Common myeloid progenitor, CD34-positive (primary cell): ENCODE measurements around the gene CATSPER3.

Source experiments
- CTCF ChIA-PET: fragments of 350-600 bp; sonication (Branson Sonifier 250); formaldehyde crosslinking; loops from one replicate; lab custom pipeline; 2021; ENCODE audit warnings: antibody characterized with exemption; lab: Charles Lee
- POLR2A ChIA-PET: fragments of 350-600 bp; sonication (Branson Sonifier 250); formaldehyde crosslinking; loops from one replicate; lab custom pipeline; 2021; ENCODE audit warnings: antibody characterized with exemption; lab: Charles Lee
- DNase-seq, 3 donors: peaks; one replicate each; pipeline versions ENCODE4 v3.0.0 to v3.0.0-alpha.2; 2013
- H3K27ac ChIP-seq, 2 experiments: 1 replicate in 1 of 2; 2 replicates in 1 of 2; pipeline ENCODE4 v1.7.0; 2013; ENCODE audit warnings: inconsistent platforms in 2 of 2, low read length in 2 of 2, mild to moderate bottlenecking in 2 of 2, low read depth in 1 of 2, moderate library complexity in 1 of 2; ENCODE audit not compliant: severe bottlenecking in 2 of 2, insufficient read depth in 1 of 2, poor library complexity in 1 of 2
- H3K27me3 ChIP-seq, 5 experiments: replicated peaks in 2 of 5; 1 replicate in 3 of 5; 2 replicates in 2 of 5; pipeline versions ENCODE4 v1.6.1 to v1.7.0; 2013; ENCODE audit warnings: low read length in 4 of 5, mild to moderate bottlenecking in 2 of 5, moderate library complexity in 2 of 5, inconsistent platforms in 1 of 5; ENCODE audit not compliant: insufficient read depth in 5 of 5, control insufficient read depth in 4 of 5
- H3K36me3 ChIP-seq, 4 experiments: 1 replicate in 2 of 4; 2 replicates in 2 of 4; pipeline versions ENCODE4 v1.6.1 to v1.7.0; 2013; ENCODE audit warnings: low read length in 3 of 4, control low read depth in 1 of 4, mild to moderate bottlenecking in 1 of 4; ENCODE audit not compliant: control insufficient read depth in 4 of 4, insufficient read depth in 4 of 4
- H3K4me1 ChIP-seq, 4 experiments: 1 replicate in 3 of 4; 2 replicates in 1 of 4; pipeline versions ENCODE4 v1.6.1 to v1.7.1; 2013; ENCODE audit warnings: low read length in 3 of 4, mild to moderate bottlenecking in 3 of 4, control low read depth in 1 of 4, inconsistent platforms in 1 of 4, moderate library complexity in 1 of 4; ENCODE audit not compliant: control insufficient read depth in 4 of 4, insufficient read depth in 4 of 4; ENCODE audit errors: control extremely low read depth in 1 of 4
- H3K4me3 ChIP-seq, 7 experiments: 1 replicate in 4 of 7; 2 replicates in 3 of 7; pipeline versions ENCODE4 v1.5.1 to v1.7.0; 2013; ENCODE audit warnings: mild to moderate bottlenecking in 7 of 7, low read length in 6 of 7, moderate library complexity in 6 of 7, inconsistent platforms in 2 of 7, low read depth in 2 of 7, control low read depth in 1 of 7; ENCODE audit not compliant: insufficient read depth in 4 of 7, control insufficient read depth in 1 of 7; ENCODE audit errors: extremely low read depth in 1 of 7
- H3K9me3 ChIP-seq, 5 experiments: 1 replicate in 4 of 5; 2 replicates in 1 of 5; pipeline versions ENCODE4 v1.6.1 to v1.7.1; 2013; ENCODE audit warnings: low read length in 4 of 5, mild to moderate bottlenecking in 2 of 5, inconsistent platforms in 1 of 5, low read depth in 1 of 5, moderate library complexity in 1 of 5; ENCODE audit not compliant: control insufficient read depth in 4 of 5, insufficient read depth in 2 of 5; ENCODE audit errors: control extremely low read depth in 1 of 5
- whole genome bisulfite sequencing: methylation state at CpG from one replicate; pipeline ENCODE4 v1.1.5; 2013; ENCODE audit not compliant: insufficient coverage; 5-methylcytosine and 5-hydroxymethylcytosine counted together

The CATSPER3 gene

GRCh38 chr5:135054546-135054945, 86.8 kb downstream of the CATSPER3 start:
- no peak overlapping the region for H3K27ac ChIP-seq
- H3K4me3 ChIP-seq, result no peak overlapping the region
- 100% methylated on average over 2 of the region's 2 CpGs for WGBS
- POLR2A ChIA-PET, result no interaction called here
- DNase-seq, result no peak
- H3K36me3 ChIP-seq, result no peaks in the 10 kb centered on the region
- CTCF ChIA-PET, result no interaction called here
- H3K27me3 ChIP-seq, result peaks cover 10 to 94% (median 41%) of the 10 kb centered on the region in 5 experiments
- peaks cover 2 to 13% (median 10%) of the 10 kb centered on the region in 4 experiments for H3K4me1 ChIP-seq
- H3K9me3 ChIP-seq, result no peaks in the 10 kb centered on the region

GRCh38 chr5:135055396-135055795, 87.7 kb downstream of the CATSPER3 start:
- no peaks in the 10 kb centered on the region for H3K36me3 ChIP-seq
- no peak overlapping the region for H3K27ac ChIP-seq
- H3K4me1 ChIP-seq, result peaks cover 2 to 10% (median 10%) of the 10 kb centered on the region in 4 experiments
- no peak for DNase-seq
- POLR2A ChIA-PET, result no interaction called here
- CTCF ChIA-PET, result no interaction called here
- no peaks in the 10 kb centered on the region for H3K9me3 ChIP-seq
- no peak overlapping the region for H3K4me3 ChIP-seq
- peaks cover 10 to 86% (median 40%) of the 10 kb centered on the region in 5 experiments for H3K27me3 ChIP-seq
- WGBS, result 92% methylated on average over 4 of the region's 5 CpGs

GRCh38 chr5:135056316-135057030, 88.8 kb downstream of the CATSPER3 start:
- Histone ChIP-seq H3K27ac (no peak overlapping the region), H3K27me3 (peaks cover 2 to 75% (median 30%) of the 10 kb centered on the region in 5 experiments), H3K4me1 (peaks cover 2 to 10% (median 9%) of the 10 kb centered on the region in 4 experiments), H3K4me3 (no peak overlapping the region), H3K9me3 (no peaks in the 10 kb centered on the region), H3K36me3 (no peaks in the 10 kb centered on the region)
- ChIA-PET POLR2A (no interaction called here), CTCF (no interaction called here)
- DNase-seq, result no peak
- WGBS, result 96% methylated on average over 5 of the region's 8 CpGs

GRCh38 chr5:135057233-135057632, 89.5 kb downstream of the CATSPER3 start:
- no peak overlapping the region for H3K4me3 ChIP-seq
- H3K27ac ChIP-seq, result no peak overlapping the region
- CTCF ChIA-PET, result no interaction called here
- peaks cover 0 to 67% (median 23%) of the 10 kb centered on the region in 5 experiments for H3K27me3 ChIP-seq
- no peaks in the 10 kb centered on the region for H3K9me3 ChIP-seq
- peaks cover 2 to 10% (median 9%) of the 10 kb centered on the region in 4 experiments for H3K4me1 ChIP-seq
- WGBS, result 100% methylated on average over 1 of the region's 2 CpGs
- H3K36me3 ChIP-seq, result no peaks in the 10 kb centered on the region
- no peak for DNase-seq
- POLR2A ChIA-PET, result no interaction called here

- Histone ChIP-seq H3K27me3 (peaks cover 0 to 58% (median 18%) of the 10 kb centered on the region in 5 experiments), H3K4me3 (no peak overlapping the region), H3K36me3 (no peaks in the 10 kb centered on the region), H3K4me1 (peaks cover 2 to 5% (median 4%) of the 10 kb centered on the region in 4 experiments), H3K27ac (no peak overlapping the region), H3K9me3 (no peaks in the 10 kb centered on the region)
- POLR2A ChIA-PET, result no interaction called here
- CTCF ChIA-PET, result interaction anchor here (2.5 kb wide), 1 partner anchor 12 kb away, joined by 6 read pairs; no protein-coding TSS in a partner anchor
- 82% methylated on average over 3 of the region's 8 CpGs for WGBS
- no peak for DNase-seq
Observed at GRCh38 chr5:135058331-135058732, 90.6 kb downstream of the CATSPER3 start.

GRCh38 chr5:135059000-135059923, 91.6 kb downstream of the CATSPER3 start:
- H3K4me1 ChIP-seq, result no peaks in the 10 kb centered on the region
- no peaks in the 10 kb centered on the region for H3K9me3 ChIP-seq
- ChIA-PET POLR2A (no interaction called here), CTCF (interaction anchor here (2.5 kb wide), 1 partner anchor 11 kb away, joined by 6 read pairs; no protein-coding TSS in a partner anchor)
- H3K27me3 ChIP-seq, result peaks cover 0 to 50% (median 12%) of the 10 kb centered on the region in 5 experiments
- WGBS, result 82% methylated on average over 9 of the region's 12 CpGs
- H3K36me3 ChIP-seq, result no peaks in the 10 kb centered on the region
- no peak overlapping the region for H3K4me3 ChIP-seq
- H3K27ac ChIP-seq, result no peak overlapping the region
- no peak for DNase-seq
